HPDE6-E6E7 (cell line): ENCODE measurements around the gene G3BP1.
"Not testable (repeated sequence)": the region's sequence is repeated elsewhere in the genome, so short reads cannot be mapped to it uniquely, and the experiment has no call there.

Source experiments
- DNase-seq: peaks from one replicate; pipeline ENCODE4 v3.0.0; 2011; ENCODE audit warnings: missing footprints; ENCODE audit errors: extremely low spot score

The G3BP1 gene

DNA sequence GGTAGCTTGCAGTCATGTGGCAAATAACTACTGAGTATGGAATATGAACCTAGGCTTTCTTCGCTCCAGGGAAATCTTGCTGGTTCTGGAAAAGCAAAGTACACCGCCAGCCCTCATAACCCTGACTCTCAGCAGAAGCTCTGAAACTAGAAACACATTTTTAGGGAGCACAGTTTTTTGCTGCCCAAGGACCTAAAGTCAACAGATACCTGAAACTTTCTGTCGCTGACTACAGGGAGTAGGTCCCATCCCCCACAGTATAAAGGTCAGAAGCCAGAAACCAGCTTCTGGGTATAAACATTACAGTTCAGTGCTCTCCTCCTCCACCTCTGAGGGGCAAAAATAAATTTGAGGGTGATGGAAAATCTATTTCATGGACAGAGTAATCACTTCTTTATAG is 16.4 kb upstream of the G3BP1 start:
- DNase-seq = no peak

DNA sequence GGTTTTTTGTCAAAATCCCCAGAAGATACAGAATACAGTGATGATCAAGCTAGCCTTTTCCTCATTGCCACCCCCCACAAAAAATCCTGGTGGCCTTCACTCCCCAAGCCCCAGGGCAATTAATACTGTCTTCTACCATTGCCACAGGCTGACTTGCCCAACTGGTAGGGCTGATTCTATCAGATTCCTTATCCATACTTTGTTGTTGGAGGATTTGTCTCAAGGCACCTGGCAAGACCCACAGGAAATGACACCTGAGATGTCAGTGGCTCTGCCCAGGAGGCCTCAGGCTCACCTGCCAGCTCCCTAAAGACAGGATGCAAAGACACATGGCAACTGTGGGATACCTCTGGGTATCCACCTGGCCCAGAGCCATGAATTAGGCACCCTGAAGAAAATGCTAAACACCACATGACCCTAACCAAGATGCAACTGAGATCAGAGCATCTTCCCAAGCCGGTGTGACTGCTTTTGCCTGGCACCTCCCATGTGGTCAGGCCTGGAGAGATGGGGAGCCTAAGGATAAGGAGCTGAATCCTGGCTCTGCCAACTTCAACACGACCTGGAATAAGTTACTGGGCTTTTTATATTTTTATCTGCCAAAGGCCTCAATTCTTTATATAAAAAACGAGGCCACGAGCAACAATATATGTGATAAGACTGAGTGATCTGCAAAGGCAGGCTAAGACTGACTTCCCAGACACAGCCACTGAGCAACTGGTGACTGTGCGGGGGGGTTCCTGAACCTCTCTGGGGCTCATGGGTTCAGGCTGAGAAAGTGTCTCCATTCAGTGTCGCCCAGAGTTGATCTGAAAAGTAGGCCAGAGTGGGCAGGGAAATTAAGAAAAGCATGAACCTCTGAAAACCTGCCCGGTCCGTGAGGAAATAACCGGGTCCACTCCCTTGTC is 14.3 kb upstream of the G3BP1 start:
- DNase-seq = no peak

DNA sequence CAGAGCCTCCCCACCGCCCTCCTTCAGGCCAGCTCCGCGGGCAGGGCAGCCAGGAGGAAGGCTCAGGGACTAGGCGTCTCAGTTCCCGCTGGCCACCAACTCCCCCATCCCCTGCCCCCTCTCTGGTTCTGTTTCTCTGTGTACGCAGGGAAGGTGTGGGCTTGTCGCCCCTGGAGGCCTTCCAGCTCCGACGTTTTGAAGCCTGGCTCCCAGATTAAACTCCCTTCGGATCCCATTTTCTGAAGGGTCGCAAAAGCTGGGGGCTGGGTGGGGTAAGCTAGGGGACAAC is 13.7 kb upstream of the G3BP1 start:
- DNase-seq = no peak

- DNase-seq = peak; percentile 99
Observed at GRCh38 chr5:151758430-151759241, 13.1 kb upstream of the G3BP1 start, which contains the start of gene ATOX1. Gene ATOX1 (minus strand): TSS chr5:151758631. CDS start chr5:151758551, 80 bp downstream.

GRCh38 chr5:151764801-151765200 is 7.0 kb upstream of the G3BP1 start:
- no peak for DNase-seq

DNA sequence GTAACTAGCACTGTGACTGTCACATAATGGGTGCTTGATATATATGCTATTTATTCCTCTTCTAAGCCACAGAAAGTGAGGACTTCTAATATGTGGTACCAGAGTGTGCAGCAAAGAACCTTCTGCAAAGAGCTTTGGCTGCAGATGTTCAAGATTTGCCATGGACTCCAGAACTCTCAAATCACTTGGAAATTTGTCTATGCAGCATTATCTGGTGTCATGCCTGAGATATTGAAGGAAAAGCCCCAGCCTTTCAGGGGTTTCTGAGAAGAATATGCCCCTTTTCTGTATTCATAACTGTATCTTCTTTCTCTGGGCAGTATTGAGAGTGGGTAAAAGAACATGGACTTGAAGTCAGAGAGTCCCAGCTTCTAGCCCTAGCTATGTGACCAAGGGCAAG is 4.8 kb upstream of the G3BP1 start:
- DNase-seq = no peak

DNA sequence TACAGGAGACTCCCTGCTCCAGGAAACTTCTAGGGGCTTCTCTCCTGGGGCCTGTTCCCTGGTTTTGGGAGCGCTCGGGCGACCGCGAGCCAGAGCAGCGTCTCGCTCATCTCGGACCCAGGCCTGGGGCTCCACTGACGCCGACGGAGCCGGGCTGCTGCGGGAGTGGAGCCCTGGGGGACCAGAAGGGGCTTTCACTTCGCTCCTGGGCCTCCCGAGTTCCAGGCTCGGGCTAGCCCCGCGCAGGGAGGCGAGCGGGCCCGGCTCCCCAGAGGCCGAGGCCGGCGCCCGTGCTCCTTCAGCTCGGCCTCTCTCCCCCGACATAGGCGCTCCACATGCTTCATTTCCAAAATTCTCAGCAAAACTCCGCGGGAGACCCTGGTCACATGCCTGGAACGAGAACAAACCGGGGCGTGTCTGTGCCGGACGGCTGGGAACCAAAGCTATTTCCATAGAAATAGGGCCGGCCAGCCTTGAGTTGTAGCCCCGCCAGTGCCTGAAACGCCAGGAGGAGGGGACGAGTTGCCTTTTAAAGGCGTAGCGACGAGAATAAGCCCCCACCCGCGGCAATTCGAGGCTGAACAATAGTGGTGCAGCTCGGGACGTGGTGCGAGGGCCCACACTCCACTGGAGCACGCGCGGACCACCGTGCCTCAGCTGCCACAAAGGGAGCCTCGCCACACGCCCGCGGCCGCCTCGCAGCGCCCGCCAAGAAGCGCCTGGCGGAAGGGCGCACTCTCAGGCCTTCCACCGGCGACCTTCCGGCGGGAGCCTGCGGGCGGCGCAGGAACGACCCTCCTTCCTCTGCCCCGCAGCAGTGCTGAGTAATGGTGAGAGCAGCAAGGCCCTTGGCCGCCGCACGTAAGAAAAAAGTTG is 1.1 kb upstream of the G3BP1 start:
- DNase-seq = peak; percentile 31

- no peak for DNase-seq
Observed at GRCh38 chr5:151772029-151772845, 483 bp downstream of the G3BP1 start.

DNA sequence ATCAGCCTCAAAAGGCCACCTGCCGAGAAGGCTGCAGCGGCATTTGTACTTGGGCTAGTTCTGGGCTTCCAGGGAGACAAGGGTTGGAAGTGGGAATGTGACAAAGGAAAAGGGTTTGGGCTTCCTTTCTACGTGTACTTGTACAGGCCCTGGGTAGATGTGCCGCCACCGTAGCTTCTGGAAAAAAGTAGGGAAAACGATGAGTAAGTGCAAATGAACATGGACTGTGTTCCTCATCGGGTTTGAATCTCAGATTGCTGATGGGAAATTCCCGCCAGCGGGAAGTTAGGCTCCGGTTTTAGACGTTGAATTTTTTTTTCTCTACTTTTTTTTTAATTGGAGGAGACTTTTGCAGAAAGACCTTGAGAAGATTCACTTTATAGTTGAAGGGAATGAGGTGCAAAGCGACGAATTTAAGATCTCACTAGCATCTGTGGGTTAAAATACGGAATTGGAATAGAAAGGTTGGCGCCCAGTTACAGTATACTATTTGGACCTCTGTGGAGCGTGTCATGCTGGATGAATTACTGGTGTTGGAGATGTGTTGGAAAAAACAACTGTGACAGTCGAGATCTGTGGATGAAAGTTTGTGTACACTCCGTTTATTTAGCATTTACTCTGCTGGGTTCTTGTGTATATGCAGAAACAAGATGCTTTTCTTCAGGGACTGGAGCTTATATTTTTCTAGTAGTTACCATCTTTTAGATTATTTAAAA is 1.2 kb downstream of the G3BP1 start:
- no peak for DNase-seq

GRCh38 chr5:151773951-151774350 is 2.2 kb downstream of the G3BP1 start:
- DNase-seq = no peak

DNA sequence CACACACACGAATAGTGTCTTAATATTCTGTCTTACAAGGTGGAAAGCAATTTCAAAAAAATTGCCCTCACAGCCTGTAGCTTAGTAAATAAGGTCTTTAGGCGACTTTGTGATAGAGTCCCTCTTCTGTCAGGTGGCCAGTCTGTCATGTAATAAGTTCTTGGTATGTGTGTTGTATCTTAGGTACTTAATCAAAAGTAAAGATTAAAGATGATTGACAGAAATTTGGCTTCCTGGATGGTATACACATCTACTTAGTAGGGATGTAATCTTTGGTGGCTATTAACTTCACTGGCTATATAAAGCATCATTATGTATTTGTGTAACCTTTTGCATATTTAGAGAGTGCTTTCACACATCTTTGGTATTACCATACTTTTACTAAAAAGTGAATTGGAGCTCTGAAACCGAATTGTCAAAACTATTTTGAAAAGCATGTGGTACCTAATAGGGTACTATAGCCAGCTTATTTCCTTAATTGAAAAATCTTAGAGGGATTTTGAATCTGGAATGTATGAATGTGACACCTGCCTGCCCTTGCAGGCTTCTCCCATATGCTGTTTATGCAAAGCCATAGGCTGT is 3.4 kb downstream of the G3BP1 start:
- no peak for DNase-seq

- DNase-seq = no peak
Observed at GRCh38 chr5:151779531-151780125, 7.9 kb downstream of the G3BP1 start.

- DNase-seq = no peak
Observed at GRCh38 chr5:151780348-151780747, 8.6 kb downstream of the G3BP1 start.

- no peak for DNase-seq
Observed at GRCh38 chr5:151781201-151781600, 9.4 kb downstream of the G3BP1 start.

DNA sequence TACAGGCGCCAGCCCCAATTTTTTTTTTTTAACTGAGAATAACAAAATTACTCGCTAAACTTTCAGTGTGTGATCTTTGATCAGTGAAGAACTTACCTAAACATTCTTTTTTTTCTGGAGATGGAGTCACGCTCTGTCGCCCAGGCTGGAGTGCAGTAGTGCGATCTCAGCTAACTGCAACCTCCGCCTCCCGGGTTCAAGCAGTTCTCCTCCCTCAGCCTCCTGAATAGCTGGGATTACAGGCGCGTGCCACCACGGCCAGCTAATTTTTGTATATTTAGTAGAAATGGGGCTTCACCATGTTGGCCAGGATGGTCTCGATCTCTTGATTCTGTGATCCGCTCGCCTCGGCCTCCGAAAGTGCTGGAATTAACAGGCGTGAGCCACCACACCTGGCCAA is 11.9 kb downstream of the G3BP1 start:
- DNase-seq = not testable (repeated sequence)

DNA sequence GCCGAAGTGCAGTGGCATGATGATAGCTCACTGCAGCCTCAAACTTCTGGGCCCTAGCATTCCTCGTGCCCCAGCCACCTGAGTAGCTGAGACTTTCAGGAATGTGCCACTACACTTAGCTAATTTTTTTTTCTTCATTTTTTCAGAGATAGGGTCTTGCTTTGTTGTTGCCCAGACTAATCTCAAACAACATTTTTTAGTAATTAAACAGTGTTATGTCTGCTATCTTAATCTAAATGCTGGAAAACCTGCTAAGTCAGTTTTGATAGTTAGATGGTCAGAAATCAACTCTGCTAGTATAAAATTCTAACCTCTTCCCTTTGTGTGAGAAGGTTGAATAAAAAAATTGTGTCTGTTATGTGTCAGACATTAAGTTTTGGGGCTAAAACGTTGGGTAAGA is 12.4 kb downstream of the G3BP1 start:
- DNase-seq = no peak

- DNase-seq = no peak
Observed at GRCh38 chr5:151786468-151786867, 14.7 kb downstream of the G3BP1 start.

DNA sequence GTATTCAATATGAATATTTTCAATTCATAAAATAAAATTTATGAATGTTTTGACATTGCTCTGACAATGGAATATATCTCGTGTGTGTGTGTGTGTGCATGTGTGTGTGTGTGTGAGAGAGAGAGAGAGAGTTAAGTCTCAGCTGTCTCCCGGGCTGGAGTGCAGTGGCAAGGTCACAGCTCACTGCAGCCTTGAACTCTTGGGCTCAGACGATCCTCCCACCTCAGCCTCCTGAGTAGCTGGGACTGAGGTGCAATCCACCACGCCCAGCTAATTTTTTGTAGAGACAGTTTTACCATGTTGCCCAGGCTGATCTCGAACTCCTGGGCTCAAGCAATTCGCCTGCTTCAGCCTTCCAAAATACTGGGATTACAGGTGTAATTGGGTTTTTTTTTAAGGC is 16.1 kb downstream of the G3BP1 start:
- DNase-seq = no peak

GRCh38 chr5:151793358-151793757 is 21.6 kb downstream of the G3BP1 start:
- DNase-seq = no peak

- DNase-seq = no peak
Observed at GRCh38 chr5:151795426-151795825, 23.7 kb downstream of the G3BP1 start.
